HepG2 (cell line): ENCODE measurements around the gene ECD. TPM values are rescaled to one million over a fixed set of nuclear protein-coding genes. Genes with fewer than 3 reads are reported as not detected.
A peak's percentile ranks its signal among the peaks of the same experiment; 100 is the strongest.

Experiments used
- ATAC-seq: fragments of 200-7000 bp; cut with Tn5 transposase; 3 replicates; pipeline ENCODE4 v1.9.1; 2020; ENCODE audit warnings: mild to moderate bottlenecking, moderate library complexity
- BruUV-seq: library from RNA; stranded (reverse); fragments of 400-500 nt; replicated peaks from 2 replicates; lab custom pipeline; 2021; lab: Mats Ljungman, UMichigan
- CTCF ChIA-PET: fragments of 300-600 bp; formaldehyde crosslinking; extraction: SDS; loops from one replicate; lab custom pipeline; 2021; ENCODE audit warnings: low total read pairs, inconsistent platforms, low intra/inter-chr PET ratio; lab: Yijun Ruan, JAX
- POLR2A ChIA-PET: fragments of 350-600 bp; sonication (Branson Sonifier 250); formaldehyde crosslinking; loops from one replicate; lab custom pipeline; 2020; ENCODE audit warnings: antibody characterized with exemption, inconsistent platforms; lab: Yijun Ruan, JAX
- DNase-seq: peaks from one replicate; pipeline ENCODE4 v3.0.0-alpha.2; 2015; ENCODE audit warnings: low spot score
- FAIRE-seq: peaks from 3 replicates; lab custom pipeline; 2011; peaks lifted over from hg19 to GRCh38; lab: Jason Lieb, UNC
- H2AFZ ChIP-seq: one replicate; pipeline ENCODE4 v1.6.1; 2011; ENCODE audit warnings: low read length, inconsistent platforms
- H3K27ac ChIP-seq: fragments of 300-600 bp; 3 replicates; pipeline ENCODE4 v1.8.0; 2011; ENCODE audit warnings: mixed run types, mild to moderate bottlenecking, mixed read lengths, low read length, inconsistent platforms; ENCODE audit not compliant: insufficient read depth; ENCODE audit errors: extremely low read length
- H3K27me3 ChIP-seq, 2 experiments: fragments of 200-600 bp in 1 of 2; 2 replicates in 1 of 2; 3 replicates in 1 of 2; pipeline versions ENCODE4 v1.6.0 to v1.8.0; 2011; ENCODE audit warnings: low read length in 2 of 2, mild to moderate bottlenecking in 2 of 2, moderate library complexity in 2 of 2, inconsistent platforms in 1 of 2; ENCODE audit not compliant: insufficient read depth in 2 of 2, control insufficient read depth in 1 of 2
- H3K36me3 ChIP-seq, 2 experiments: fragments of 200-600 bp in 1 of 2; replicated peaks in 1 of 2; 2 replicates in 1 of 2; 3 replicates in 1 of 2; pipeline versions ENCODE4 v1.5.1 to v1.8.0; 2011; ENCODE audit warnings: low read length in 2 of 2, inconsistent platforms in 1 of 2; ENCODE audit not compliant: insufficient read depth in 2 of 2, control insufficient read depth in 1 of 2
- H3K4me1 ChIP-seq: 2 replicates; pipeline ENCODE4 v1.5.1; 2012; ENCODE audit warnings: low read length, inconsistent platforms; ENCODE audit not compliant: insufficient read depth
- H3K4me2 ChIP-seq: 2 replicates; pipeline ENCODE4 v1.6.0; 2011; ENCODE audit warnings: low read depth, low read length, inconsistent platforms
- H3K4me3 ChIP-seq, 3 experiments: fragments of 200-600 bp in 1 of 3; sonication (generic), shearing (Covaris generic) in 1 of 3; replicated peaks in 1 of 3; 2 replicates each; pipeline ENCODE4 v1.5.1; 2011 to 2016; ENCODE audit warnings: low read length in 3 of 3, inconsistent platforms in 2 of 3, low read depth in 2 of 3, mild to moderate bottlenecking in 2 of 3, control low read depth in 1 of 3, mixed read lengths in 1 of 3; ENCODE audit not compliant: insufficient read depth in 1 of 3
- H3K79me2 ChIP-seq: one replicate; pipeline ENCODE4 v1.6.1; 2011; ENCODE audit warnings: low read length, inconsistent platforms; ENCODE audit not compliant: insufficient read depth
- H3K9ac ChIP-seq: 2 replicates; pipeline ENCODE4 v1.6.0; 2011; ENCODE audit warnings: mild to moderate bottlenecking, low read depth, low read length, inconsistent platforms; ENCODE audit not compliant: insufficient read depth
- H3K9me3 ChIP-seq: 2 replicates; pipeline ENCODE4 v1.5.1; 2012; ENCODE audit warnings: mild to moderate bottlenecking, low read length
- H4K20me1 ChIP-seq: 2 replicates; pipeline ENCODE4 v1.6.0; 2011; ENCODE audit warnings: inconsistent platforms, mild to moderate bottlenecking, low read length, moderate library complexity; ENCODE audit not compliant: insufficient read depth
- ATF2 ChIP-seq: sonication (generic); formaldehyde crosslinking; IDR thresholded peaks from 2 replicates; pipeline ENCODE4 v1.4.0; 2020; ENCODE audit warnings: missing genetic modification reagents
- HDAC2 ChIP-seq: sonication (generic); formaldehyde crosslinking; IDR thresholded peaks from 2 replicates; pipeline ENCODE4 v1.4.0; 2020; ENCODE audit warnings: missing genetic modification reagents
- HNF4A ChIP-seq: sonication (generic); formaldehyde crosslinking; IDR thresholded peaks from 2 replicates; pipeline ENCODE4 v1.4.0; 2020; ENCODE audit warnings: missing genetic modification reagents
- POLR2AphosphoS2 ChIP-seq: IDR thresholded peaks from 2 replicates; pipeline ENCODE4 v1.6.1; 2011; ENCODE audit warnings: low read depth, low read length, improper control_type of control experiment
- SOX13 ChIP-seq, 3 experiments: fragments of 450-650 bp in 1 of 3; sonication (generic) in 1 of 3; formaldehyde crosslinking in 1 of 3; IDR thresholded peaks in 2 of 3; conservative IDR thresholded peaks in 1 of 3; 2 replicates each; pipeline versions ENCODE4 v1.5.0 to v1.6.1; 2016 to 2020; ENCODE audit warnings: antibody characterized with exemption in 1 of 3, mild to moderate bottlenecking in 1 of 3, missing compliant biosample characterization in 1 of 3, missing genetic modification reagents in 1 of 3, moderate library complexity in 1 of 3
- THAP11 ChIP-seq: IDR thresholded peaks from 2 replicates; pipeline ENCODE4 v1.6.1; 2016; ENCODE audit warnings: missing biosample characterization, missing genetic modification reagents
- ZFP41 ChIP-seq: sonication (generic); formaldehyde crosslinking; IDR thresholded peaks from 2 replicates; pipeline ENCODE4 v1.4.0; 2020; ENCODE audit warnings: mild to moderate bottlenecking, missing genetic modification reagents, borderline replicate concordance
- ZKSCAN5 ChIP-seq: sonication (generic); formaldehyde crosslinking; IDR thresholded peaks from 2 replicates; pipeline ENCODE4 v1.5.1; 2020; ENCODE audit warnings: mild to moderate bottlenecking, missing genetic modification reagents
- ZNF224 ChIP-seq: sonication (generic); formaldehyde crosslinking; IDR thresholded peaks from 2 replicates; pipeline ENCODE4 v1.5.0; 2020; ENCODE audit warnings: mild to moderate bottlenecking, missing genetic modification reagents
- ZNF510 ChIP-seq: sonication (generic); formaldehyde crosslinking; IDR thresholded peaks from 2 replicates; pipeline ENCODE4 v1.4.0; 2020; ENCODE audit warnings: low read depth, mild to moderate bottlenecking, missing genetic modification reagents
- ZNF597 ChIP-seq: sonication (generic); formaldehyde crosslinking; IDR thresholded peaks from 2 replicates; pipeline ENCODE4 v1.5.0; 2020; ENCODE audit warnings: missing genetic modification reagents
- ZNF644 ChIP-seq: IDR thresholded peaks from 2 replicates; pipeline ENCODE4 v1.6.1; 2016; ENCODE audit warnings: low read depth
- ZNF646 ChIP-seq: sonication (generic); formaldehyde crosslinking; IDR thresholded peaks from 2 replicates; pipeline ENCODE4 v1.9.0; 2021; ENCODE audit warnings: mild to moderate bottlenecking, missing genetic modification reagents
- WGBS: methylation state at CpG from one replicate; pipeline ENCODE4 v1.1.6; 2017; ENCODE audit warnings: low lambda C conversion rate; 5-methylcytosine and 5-hydroxymethylcytosine counted together
- in situ Hi-C: cut with HindIII; loops from 2 replicates; pipeline ENCODE4 v1.10.0; 2017; ENCODE audit warnings: low pct_unique_long_range_greater_than_20kb; ENCODE audit not compliant: extremely low pct_ligation_motif_present
- intact Hi-C: fragments of 100-400 bp; cut with micrococcal nuclease; formaldehyde crosslinking; loops from one replicate; pipeline ENCODE4 v1.10.0; 2022; ENCODE audit not compliant: unreplicated experiment
- polyA plus RNA-seq, 8 experiments: library from polyadenylated mRNA; depleted of rRNA in 3 of 8; stranded (reverse) in 7 of 8; unstranded in 1 of 8; fragments of >200 nt; fragmentation: Illumina TruSeq in 4 of 8; extraction: Trizol in 4 of 8; gene quantifications; 2 replicates each; pipeline versions ENCODE4 v1.2.1 to v1.2.3, GENCODE V29; 2011 to 2016; ENCODE audit warnings: low read depth in 4 of 8, missing spikeins in 1 of 8, mixed read lengths in 1 of 8; ENCODE audit not compliant: insufficient read depth in 1 of 8
- total RNA-seq, 5 experiments: library from RNA; depleted of rRNA; stranded (reverse); fragments of >200 nt; fragmentation: Illumina TruSeq; extraction: Trizol; gene quantifications; 2 replicates each; pipeline ENCODE4 v1.2.3, GENCODE V29; 2016; ENCODE audit warnings: low read depth in 1 of 5

ECD gene
- total and polyA plus RNA-seq, 2 of the 13 experiments (the other 11 are each of a cell fraction or from before 2014, with no cell fraction given): 21.5 to 27.6 TPM

- TF ChIP-seq THAP11 (peak; percentile 96), ZNF510 (CRISPR knock-in tag) (no peak)
These were observed at the start of gene ECD, which contains the start of gene FAM149B1 (continued) for GRCh38 chr10:73167783-73168464.

- H3K4me3 ChIP-seq: no peak overlapping the region
- no peaks in the 10 kb centered on the region for H3K36me3 ChIP-seq
- H3K4me2 ChIP-seq: no peak overlapping the region
- in situ Hi-C loops (no loop called here), intact Hi-C loops (no loop called here)
- H3K4me1 ChIP-seq: peaks cover 52% of the 10 kb centered on the region
- DNase-seq (peak; percentile 16), ATAC-seq (no peak), FAIRE-seq (no peak)
- BruUV-seq: no TSS peak
- no peaks in the 10 kb centered on the region for H4K20me1 ChIP-seq
- H3K27me3 ChIP-seq: no peaks in the 10 kb centered on the region
- H3K9ac ChIP-seq: no peak overlapping the region
- H2AFZ ChIP-seq: no peak overlapping the region
- ChIA-PET POLR2A (no interaction called here), CTCF (no interaction called here)
- H3K79me2 ChIP-seq: no peaks in the 10 kb centered on the region
- WGBS: 61% methylated on average over 1 of the region's 1 CpG
- no peaks in the 10 kb centered on the region for H3K9me3 ChIP-seq
- H3K27ac ChIP-seq: no peak overlapping the region
- TF ChIP-seq POLR2AphosphoS2 (no peak), ATF2 (CRISPR knock-in tag) (no peak), ZFP41 (CRISPR knock-in tag) (no peak), SOX13 (IDR thresholded peaks at IDR 0.05) (no peak), SOX13 (CRISPR knock-in tag; conservative IDR thresholded peaks at IDR 0.05 in 1 of 2, IDR thresholded peaks at IDR 0.05 in 1 of 2) (peak in 1 of 2 experiments; percentile 68; a peak in 2 of 4 replicates), ZNF597 (no peak), ZNF224 (CRISPR knock-in tag) (no peak), ZNF644 (CRISPR knock-in tag) (peak; percentile 52; the same call in 1 of the 2 replicates), HDAC2 (CRISPR knock-in tag) (no peak), ZNF646 (CRISPR knock-in tag) (no peak), ZKSCAN5 (CRISPR knock-in tag) (no peak), HNF4A (CRISPR knock-in tag) (peak; percentile 47; the same call in 1 of the 2 replicates)
These were observed 47.9 kb upstream of the ECD start for GRCh38 chr10:73215749-73216148.
